ENCODE data around the gene RYR3.

RYR3 gene

GRCh38 chr15:33852570-33852969 lies 541.8 kb downstream of the RYR3 start:
- DNase-seq = no peak

GRCh38 chr15:33857726-33858125 lies 547.0 kb downstream of the RYR3 start:
- no peak for DNase-seq

- no peak for DNase-seq
Observed at GRCh38 chr15:33858836-33859235, 548.1 kb downstream of the RYR3 start.

GRCh38 chr15:33859992-33860545 lies 549.3 kb downstream of the RYR3 start:
- DNase-seq = no peak

- DNase-seq = no peak
Observed at GRCh38 chr15:33860754-33861153, 550.0 kb downstream of the RYR3 start.

GRCh38 chr15:33864360-33865075 lies 553.8 kb downstream of the RYR3 start:
- DNase-seq = no peak

GRCh38 chr15:33865416-33865815 lies 554.6 kb downstream of the RYR3 start:
- DNase-seq = no peak

GRCh38 chr15:33866101-33866737 lies 555.5 kb downstream of the RYR3 start:
- DNase-seq = no peak

- no peak for DNase-seq
Observed at GRCh38 chr15:33871980-33872379, 561.2 kb downstream of the RYR3 start.

- DNase-seq = no peak
Observed at GRCh38 chr15:33872416-33873106, 561.8 kb downstream of the RYR3 start.

GRCh38 chr15:33874156-33874555 lies 563.4 kb downstream of the RYR3 start:
- no peak for DNase-seq

GRCh38 chr15:33882921-33883320 lies 572.2 kb downstream of the RYR3 start:
- no peak for DNase-seq

- no peak for DNase-seq
Observed at GRCh38 chr15:33888176-33888575, 577.4 kb downstream of the RYR3 start.

- no peak for DNase-seq
Observed at GRCh38 chr15:33894193-33894592, 583.4 kb downstream of the RYR3 start.

- no peak for DNase-seq
Observed at GRCh38 chr15:33902043-33902442, 591.3 kb downstream of the RYR3 start.

- no peak for DNase-seq
Observed at GRCh38 chr15:33903661-33904060, 592.9 kb downstream of the RYR3 start.

GRCh38 chr15:33907326-33907725 lies 596.6 kb downstream of the RYR3 start:
- DNase-seq = no peak

GRCh38 chr15:33908406-33908805 lies 597.6 kb downstream of the RYR3 start:
- no peak for DNase-seq

GRCh38 chr15:33910741-33911140 lies 600.0 kb downstream of the RYR3 start:
- DNase-seq = no peak

- no peak for DNase-seq
Observed at GRCh38 chr15:33912326-33912725, 601.6 kb downstream of the RYR3 start.

- DNase-seq = no peak
Observed at GRCh38 chr15:33913459-33913858, 602.7 kb downstream of the RYR3 start.

Measured in CD4-positive, alpha-beta T cell treated with Interleukin-17A for 1 hour (primary cell).